ENCODE data around the gene MEP1A.
"Not testable (repeated sequence)": the region's sequence is repeated elsewhere in the genome, so short reads cannot be mapped to it uniquely, and the experiment has no call there.

Gene MEP1A, protein sequence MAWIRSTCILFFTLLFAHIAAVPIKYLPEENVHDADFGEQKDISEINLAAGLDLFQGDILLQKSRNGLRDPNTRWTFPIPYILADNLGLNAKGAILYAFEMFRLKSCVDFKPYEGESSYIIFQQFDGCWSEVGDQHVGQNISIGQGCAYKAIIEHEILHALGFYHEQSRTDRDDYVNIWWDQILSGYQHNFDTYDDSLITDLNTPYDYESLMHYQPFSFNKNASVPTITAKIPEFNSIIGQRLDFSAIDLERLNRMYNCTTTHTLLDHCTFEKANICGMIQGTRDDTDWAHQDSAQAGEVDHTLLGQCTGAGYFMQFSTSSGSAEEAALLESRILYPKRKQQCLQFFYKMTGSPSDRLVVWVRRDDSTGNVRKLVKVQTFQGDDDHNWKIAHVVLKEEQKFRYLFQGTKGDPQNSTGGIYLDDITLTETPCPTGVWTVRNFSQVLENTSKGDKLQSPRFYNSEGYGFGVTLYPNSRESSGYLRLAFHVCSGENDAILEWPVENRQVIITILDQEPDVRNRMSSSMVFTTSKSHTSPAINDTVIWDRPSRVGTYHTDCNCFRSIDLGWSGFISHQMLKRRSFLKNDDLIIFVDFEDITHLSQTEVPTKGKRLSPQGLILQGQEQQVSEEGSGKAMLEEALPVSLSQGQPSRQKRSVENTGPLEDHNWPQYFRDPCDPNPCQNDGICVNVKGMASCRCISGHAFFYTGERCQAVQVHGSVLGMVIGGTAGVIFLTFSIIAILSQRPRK

DNA sequence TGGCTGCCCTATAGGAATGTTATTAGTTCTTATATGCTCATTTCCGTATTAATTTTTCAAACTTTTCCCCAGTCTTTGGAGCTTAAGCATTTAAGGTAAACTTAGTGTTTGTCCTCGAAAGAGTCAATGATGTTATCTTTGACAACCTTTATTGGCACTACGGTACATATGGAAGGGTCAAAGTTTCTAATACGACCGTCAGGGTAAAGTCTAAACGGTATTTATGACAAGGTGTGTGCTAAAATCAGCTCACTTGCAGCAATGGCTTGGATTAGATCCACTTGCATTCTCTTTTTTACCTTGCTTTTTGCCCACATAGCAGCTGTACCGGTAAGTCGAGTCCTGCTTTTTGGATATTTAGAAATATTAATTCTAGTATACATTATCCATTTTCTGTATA, at the start of gene MEP1A:
TSS of gene MEP1A (plus strand) at position 252 of the 400 bp plus-strand sequence. CDS start at position 262, 10 bp downstream.
- DNase-seq (ENCODE audit: low read depth): no peak

DNA sequence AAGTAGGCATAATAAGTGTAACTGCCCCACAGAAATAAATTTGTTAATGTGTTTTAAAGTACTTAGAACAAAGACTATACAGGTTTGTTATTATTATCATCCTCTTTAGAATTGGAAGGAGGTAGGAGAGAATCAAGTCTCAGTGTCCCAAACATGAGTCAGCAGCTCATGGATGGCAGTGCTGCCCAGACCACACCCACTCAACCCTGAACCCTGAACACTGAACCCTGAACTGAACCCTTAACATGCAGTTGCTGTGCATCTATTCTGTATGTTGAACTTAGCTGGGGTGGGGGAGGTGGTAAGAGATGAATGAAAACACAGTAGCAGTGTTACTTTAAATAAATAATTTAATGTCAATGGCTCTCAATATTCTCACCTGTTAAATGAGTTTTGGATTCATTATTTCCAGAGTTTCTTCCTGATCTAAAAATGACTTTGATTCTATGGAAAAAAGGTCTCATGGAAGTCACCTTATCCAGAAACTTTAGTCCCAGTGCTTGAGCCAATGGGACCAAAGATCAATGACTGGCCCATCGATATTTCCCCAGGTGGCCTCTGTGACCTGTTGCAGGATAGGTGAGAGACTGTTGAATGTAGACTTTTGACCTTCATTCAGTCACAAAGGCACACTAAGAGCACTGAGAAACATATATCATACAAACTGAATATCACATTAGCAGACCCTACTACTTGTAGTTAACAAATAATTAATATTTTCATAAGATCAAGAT, 49.6 kb upstream of the MEP1A start:
- no peak for DNase-seq (ENCODE audit: low read depth)

- DNase-seq (ENCODE audit: low read depth): not testable (repeated sequence)
Measured at GRCh38 chr6:46744159-46744725, 48.9 kb upstream of the MEP1A start.

GRCh38 chr6:46745973-46746372, 47.2 kb upstream of the MEP1A start:
- DNase-seq (ENCODE audit: low read depth): no peak

GRCh38 chr6:46746696-46747095, 46.5 kb upstream of the MEP1A start, which contains the start of gene ANKRD66:
Gene ANKRD66 (plus strand): TSS chr6:46746933. CDS start chr6:46751949, 5,016 bp downstream.
- no peak for DNase-seq (ENCODE audit: low read depth)

GRCh38 chr6:46748940-46749503, 44.2 kb upstream of the MEP1A start:
- no peak for DNase-seq (ENCODE audit: low read depth)

DNA sequence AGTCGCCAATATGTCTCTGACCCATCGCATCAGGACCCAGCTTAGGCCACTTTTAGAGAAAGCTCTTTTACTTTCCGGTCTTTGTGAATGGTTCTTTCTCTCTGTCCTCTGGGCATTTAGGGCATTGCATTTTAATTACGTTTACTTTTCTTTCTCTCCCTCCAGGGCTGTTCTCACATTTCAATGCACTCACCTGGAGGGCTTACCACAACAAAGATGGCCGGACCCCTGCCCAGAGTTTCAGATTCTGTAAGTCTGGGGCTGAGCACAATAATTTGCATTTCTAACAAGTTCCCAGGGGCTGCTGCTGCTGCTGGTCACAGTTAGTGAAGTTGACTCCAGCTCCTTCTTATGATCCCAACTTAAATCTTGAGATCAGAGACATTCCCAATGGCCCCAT, 43.5 kb upstream of the MEP1A start:
- no peak for DNase-seq (ENCODE audit: low read depth)

DNA sequence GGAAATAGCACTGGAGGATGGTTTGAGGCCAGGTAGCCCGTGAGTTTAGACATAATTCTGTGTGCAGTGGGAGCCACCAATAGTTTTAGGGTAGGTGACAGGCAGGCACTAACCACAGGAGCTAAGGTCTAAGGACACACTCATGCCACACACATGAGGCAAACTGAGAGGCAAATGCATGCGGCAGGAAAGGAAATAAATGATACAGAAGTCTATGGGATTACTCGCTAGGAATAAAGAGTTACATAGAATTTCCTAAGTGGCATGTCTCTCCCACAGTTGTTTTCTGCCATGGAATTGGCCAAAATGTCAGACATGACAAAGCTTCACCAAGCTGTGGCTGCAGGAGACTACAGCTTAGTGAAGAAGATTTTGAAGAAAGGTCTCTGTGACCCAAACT, 41.5 kb upstream of the MEP1A start:
- DNase-seq (ENCODE audit: low read depth): no peak

GRCh38 chr6:46755865-46756264, 37.3 kb upstream of the MEP1A start:
- DNase-seq (ENCODE audit: low read depth): no peak

DNA sequence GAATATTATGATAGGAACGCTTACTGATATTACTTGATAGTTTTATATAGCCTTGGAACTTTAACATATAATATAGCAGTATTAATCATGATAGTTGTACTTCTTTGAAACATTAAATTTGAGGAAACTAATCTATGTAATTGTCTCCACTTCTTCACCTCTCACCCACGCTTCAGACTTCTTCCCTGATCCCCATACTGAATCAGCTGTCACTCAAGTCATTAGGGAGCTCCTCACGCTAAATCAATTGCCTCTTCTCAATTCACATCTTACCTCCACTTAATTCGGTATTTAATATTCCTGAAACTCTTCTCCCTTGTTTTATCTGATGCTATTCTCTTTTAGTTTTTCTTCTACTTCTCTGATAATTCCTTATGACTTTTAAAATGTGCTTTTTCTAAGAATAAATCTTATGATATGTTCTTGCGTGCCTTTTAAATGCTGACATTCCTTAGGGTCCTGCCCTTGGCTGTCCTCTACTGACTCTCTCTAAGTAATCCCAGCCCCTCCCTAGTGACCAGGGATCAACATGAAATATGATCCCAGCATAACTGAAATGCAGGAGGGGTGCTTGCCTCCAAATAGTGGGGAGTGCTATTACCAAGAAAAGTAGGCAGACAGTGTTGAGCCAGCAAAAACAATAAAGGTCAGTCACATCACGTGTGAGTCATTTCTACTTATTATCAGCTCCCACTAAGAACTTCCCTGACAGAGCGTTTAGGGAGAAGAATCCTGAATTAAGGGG, 36.5 kb upstream of the MEP1A start:
- DNase-seq (ENCODE audit: low read depth): no peak

- no peak for DNase-seq (ENCODE audit: low read depth)
Measured at GRCh38 chr6:46757214-46757596, 36.0 kb upstream of the MEP1A start.

DNA sequence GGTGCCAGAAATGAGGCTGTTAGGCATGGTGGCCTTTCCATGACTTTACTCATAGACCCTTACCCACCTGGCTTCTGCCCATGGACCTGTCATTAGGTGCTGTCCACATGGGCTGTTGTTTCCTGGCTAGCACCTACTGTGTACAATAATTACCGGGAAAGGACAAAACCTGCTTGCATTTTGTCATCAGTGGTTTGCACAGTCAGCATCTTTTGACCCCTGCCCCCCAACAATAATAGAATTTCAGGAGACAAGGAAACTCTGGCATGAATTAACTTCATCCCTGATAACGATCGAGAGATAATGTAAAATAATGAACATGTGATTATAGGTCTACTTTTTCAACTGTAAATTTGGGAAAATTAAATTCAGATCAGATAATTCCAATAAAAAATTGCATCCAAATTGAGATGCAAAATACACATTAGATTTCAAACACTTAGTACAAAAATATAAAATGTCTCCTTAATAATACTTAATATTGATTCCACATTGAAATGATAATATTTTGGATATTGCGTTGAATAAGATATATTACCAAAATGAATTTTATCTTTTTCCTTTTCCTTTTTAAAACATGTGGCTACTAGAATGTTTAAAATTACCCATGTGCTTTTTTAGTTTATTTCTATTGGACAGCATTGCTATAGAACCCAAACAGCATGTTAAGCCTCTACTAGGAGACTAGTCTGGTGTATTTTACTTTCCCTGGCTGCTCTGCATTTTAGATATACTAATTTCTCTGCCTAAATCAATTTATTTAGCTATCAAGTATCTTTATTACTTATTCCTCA, 34.0 kb upstream of the MEP1A start:
- no peak for DNase-seq (ENCODE audit: low read depth)

- no peak for DNase-seq (ENCODE audit: low read depth)
Measured at GRCh38 chr6:46760925-46761324, 32.3 kb upstream of the MEP1A start.

- no peak for DNase-seq (ENCODE audit: low read depth)
Measured at GRCh38 chr6:46763466-46763865, 29.7 kb upstream of the MEP1A start.

DNA sequence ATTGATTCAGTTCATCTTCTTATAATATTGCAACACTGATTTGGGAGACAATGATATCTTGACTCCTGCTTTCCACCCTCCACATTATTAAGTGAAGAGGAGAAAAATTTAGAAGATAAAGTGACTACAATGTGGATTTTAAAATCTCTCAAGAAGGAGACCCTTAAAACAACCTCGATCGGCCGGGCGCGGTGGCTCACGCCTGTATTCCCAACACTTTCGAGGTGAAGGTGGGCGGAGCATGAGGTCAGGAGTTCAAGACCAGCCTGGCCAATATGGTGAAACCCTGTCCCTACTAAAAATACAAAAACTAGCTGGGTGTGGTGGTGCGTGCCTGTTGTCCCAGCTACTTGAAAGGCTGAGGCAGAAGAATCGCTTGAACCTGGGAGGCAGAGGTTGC, 28.9 kb upstream of the MEP1A start:
- DNase-seq (ENCODE audit: low read depth): not testable (repeated sequence)

DNA sequence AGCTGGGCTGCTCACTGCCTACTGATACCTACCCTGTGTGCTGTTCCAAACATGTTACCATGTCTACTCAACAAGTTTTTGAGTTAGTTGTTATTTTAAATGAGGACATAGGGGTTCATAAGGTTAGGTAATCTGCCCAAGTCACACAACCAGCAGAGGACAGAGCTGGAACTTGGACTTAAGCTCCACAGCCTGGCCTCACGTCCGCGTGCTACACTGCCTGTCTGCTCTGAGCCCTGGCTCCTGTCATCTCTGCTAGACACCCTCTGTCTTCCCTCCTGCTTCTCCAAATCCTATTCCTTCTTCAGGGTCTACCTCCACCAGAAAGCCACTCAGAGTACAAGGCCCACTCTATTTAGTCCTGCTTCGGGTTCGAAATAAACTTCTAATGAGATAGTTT, 28.2 kb upstream of the MEP1A start:
- no peak for DNase-seq (ENCODE audit: low read depth)

- no peak for DNase-seq (ENCODE audit: low read depth)
Measured at GRCh38 chr6:46772016-46772415, 21.2 kb upstream of the MEP1A start.

DNA sequence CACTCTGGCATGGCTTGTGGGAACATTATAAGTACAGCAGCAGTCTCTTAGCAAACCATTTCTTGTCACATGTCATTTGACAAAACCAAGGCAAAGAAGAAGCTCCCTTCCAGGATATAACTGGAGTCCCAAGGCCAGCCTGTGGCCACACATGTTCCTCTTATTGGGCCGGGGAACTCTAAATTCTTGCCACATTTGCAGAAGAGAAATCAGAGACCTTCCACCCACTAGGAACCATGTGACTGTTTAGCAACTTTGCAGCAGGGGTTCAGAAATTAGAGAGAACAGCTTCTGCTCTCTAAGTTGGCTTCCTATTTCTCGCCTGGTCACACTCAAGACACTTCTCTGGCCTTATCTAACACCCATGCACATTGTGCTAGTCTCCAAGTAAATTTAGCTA, 20.4 kb upstream of the MEP1A start:
- DNase-seq (ENCODE audit: low read depth): no peak

GRCh38 chr6:46773201-46773855, 19.9 kb upstream of the MEP1A start:
- DNase-seq (ENCODE audit: low read depth): no peak

DNA sequence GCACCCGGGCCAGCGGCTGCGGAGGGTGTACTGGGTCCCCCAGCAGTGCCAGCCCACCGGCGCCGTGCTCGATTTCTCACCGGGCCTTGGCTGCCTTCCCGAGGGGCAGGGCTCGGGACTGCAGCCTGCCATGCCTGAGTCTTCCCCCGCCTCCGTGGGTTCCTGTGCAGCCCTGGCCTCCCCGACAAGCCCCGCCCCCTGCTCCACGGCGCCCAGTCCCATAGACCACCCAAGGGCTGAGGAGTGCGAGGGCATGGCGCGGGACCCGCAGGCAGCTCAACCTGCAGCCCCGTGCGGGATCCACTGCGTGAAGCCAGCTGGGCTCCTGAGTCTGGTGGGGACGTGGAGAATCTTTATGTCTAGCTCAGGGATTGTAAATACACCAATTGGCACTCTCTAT, 18.5 kb upstream of the MEP1A start:
- not testable (repeated sequence) for DNase-seq (ENCODE audit: low read depth)

Data from activated T-cell treated with anti-CD3 and anti-CD28 coated beads for 48 hours (primary cell).